HG02870 (cell line): ENCODE results near the gene FATE1.
A peak's percentile ranks its signal among the peaks of the same experiment; 100 is the strongest.
"Not testable (repeated sequence)": the region's sequence is repeated elsewhere in the genome, so short reads cannot be mapped to it uniquely, and the experiment has no call there.

Experiments used
- ATAC-seq: cut with Tn5 transposase; IDR thresholded peaks from one replicate; pipeline ENCODE4 v1.9.1; 2021; ENCODE audit warnings: mild to moderate bottlenecking, moderate library complexity; ENCODE audit not compliant: unreplicated experiment

FATE1 gene

GRCh38 chrX:151715752-151716151, at the start of gene FATE1:
Gene FATE1, plus strand, starts transcription at chrX:151716035. Its CDS starts 85 bp downstream, at chrX:151716120.
- ATAC-seq: no peak

DNA sequence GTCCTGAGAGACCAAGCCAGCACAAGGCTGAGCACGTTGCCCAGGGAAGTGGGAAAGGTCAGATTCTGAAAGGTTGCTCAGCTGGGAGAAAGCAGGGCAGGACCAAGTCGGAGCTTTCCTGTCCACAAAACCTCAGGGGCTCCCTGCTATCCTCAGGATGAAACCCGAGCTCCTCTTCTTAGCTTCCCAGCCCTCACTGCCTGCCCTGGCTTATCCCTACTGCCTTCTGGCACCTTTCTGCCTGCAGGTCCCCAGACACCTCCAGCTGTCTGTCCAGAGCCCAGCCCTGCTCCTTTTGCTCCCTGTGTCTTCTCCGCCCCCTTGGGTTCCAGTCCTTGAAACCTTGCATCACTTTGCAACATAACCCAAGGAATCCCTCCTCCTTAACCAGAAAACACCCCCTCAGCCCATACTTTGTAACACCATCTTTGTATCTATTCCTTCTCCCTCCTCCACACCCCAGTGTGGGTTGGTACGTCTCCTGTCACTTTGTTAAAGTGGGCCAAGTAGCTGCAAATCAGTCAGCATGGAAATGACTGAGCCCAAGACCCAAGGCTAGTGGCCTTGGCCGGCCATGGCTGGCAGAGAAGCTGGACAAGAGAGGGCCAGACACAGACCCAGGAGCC, 40.6 kb upstream of the FATE1 start:
- ATAC-seq: no peak

DNA sequence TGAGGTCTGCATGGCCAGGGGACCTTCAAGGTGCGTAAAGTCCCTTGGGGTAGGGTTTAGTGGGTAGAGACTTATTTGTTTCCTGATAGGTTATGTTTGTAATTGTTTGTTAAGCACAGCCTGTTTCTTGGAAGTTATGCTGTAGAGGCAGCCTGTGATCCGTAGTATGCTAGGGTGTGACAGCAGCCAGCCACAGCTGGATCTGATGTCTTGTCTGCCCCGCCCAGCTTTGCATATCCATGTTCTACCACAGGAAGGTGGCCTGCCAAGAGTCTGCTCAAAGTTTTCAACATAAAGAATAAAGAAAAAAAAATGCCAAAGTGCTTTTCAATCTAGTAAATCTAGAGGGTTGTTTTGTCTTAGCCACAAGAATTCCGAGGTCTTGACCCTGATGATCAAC, 39.6 kb upstream of the FATE1 start:
- no peak for ATAC-seq

DNA sequence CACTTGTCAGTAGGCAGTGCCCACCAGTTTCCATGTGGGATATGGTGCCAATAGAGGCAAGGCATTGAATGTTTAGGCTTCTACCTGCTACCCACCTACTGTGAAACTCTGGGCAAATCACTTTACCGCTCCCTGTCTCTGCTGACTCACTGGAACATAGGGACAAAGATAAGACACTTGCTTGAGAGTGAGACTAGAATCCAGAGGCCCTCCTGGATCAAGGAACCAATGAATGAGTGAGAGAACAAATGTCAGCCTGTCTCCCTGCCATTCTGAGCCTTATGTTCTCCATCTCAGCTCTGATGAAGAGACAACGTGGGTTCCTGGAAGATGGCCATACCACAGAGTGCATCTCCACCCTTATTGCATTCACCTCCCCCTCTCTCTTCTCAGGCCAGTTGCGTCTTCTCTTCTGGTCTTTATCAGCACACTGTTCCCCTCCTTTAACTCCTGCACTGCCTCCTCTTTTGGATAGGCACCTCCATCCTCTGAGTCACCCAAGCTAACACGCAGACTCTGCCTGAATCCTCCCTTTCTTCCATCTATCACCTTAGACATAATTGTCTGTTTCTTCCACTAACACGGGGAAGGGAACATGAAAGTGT, 35.9 kb upstream of the FATE1 start:
- ATAC-seq: no peak

GRCh38 chrX:151680805-151681204, 35.0 kb upstream of the FATE1 start:
- peak; percentile 90 for ATAC-seq

DNA sequence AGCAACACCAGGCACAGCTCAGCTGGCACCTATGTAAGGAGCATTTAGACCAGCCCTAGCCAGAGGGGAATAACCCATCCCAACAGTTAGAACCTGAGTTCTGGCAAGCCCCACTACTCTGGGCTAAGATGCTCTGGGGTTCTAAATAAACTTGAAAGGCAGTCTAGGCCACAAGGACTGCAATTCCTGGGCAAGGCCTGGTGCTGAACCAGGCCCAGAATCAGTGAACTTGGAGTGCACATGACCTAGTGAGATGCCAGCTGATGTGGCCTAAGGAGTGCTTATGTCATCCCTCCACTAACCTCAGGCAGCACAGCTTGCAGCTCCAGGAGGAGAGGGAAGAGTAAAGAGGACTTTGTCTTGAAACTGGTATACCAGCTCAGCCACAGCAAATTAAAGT, 28.2 kb upstream of the FATE1 start:
- no peak for ATAC-seq

GRCh38 chrX:151688695-151689094, 27.1 kb upstream of the FATE1 start:
- ATAC-seq: no peak

- ATAC-seq: no peak
Measured at GRCh38 chrX:151692825-151693224, 23.0 kb upstream of the FATE1 start.

DNA sequence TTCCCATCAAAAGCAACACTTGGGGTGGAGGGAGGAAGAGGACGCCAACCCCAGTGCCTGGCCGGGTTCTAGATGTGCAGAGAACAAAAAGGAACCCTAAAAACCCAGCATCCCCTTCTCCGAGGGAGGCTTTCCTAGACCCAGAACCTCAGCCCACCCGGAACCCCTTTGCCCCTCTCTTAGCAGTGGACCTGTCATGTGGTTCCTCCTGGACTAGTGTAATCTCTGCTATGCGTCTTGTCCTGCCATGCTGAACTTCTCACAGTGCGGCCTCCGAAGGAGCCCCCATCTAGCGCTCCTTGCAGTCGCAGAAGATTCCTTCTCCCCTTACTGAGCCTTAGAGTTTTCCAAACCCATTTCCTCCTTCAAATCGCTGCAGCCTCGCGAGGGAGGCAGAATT, 21.7 kb upstream of the FATE1 start:
- no peak for ATAC-seq

DNA sequence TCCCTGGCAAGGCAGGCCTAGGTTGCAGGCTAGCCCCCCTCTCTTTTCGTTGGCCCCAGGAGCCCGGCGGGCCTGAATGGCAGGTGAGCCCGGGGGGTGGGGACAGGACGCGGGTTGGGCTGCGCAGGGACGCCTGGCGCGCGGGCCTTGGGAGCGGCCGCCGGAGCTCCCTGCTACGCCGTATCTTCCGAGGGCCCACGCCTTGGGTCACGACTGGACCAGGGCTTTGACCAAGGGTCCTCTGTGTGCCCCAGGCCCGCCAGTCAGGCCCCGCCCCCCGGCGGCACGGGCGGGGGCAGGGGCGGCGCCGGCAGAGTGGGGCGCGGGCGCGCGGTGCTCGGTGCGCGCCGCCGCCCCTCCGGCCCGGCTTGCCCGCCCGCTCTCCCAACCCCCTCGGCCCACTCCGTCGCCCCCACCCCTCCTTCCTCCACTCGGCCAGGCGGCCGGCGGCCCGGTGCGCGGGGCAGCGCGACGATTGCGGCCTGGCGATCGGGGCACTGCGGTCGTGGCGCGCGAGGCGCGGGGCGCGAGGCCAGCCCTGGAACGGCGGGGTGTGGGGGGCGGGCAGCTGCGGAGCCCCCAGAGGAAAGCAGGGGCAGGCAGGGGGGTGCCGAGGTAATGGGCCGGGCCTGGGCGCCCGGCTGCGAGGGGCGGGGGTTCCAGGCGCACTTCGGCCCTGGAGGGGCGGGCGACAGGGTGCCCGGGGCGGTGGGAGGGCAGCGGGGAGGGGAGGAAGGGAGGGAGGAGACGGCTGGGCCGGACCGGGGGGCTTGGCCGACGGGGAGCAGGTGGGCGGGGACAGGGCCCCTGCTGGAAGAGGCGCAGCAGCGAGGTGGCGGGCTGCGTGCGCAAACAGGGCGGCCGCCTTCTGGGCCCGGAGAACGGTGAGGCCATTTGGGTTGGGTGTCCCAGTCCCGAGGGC, 20.9 kb upstream of the FATE1 start, which contains the start of gene PRRG3:
PRRG3 (plus strand) TSS at position 798 of the 922 bp plus-strand sequence. CDS start 3,357 bp downstream, outside the sequence.
- no peak for ATAC-seq

DNA sequence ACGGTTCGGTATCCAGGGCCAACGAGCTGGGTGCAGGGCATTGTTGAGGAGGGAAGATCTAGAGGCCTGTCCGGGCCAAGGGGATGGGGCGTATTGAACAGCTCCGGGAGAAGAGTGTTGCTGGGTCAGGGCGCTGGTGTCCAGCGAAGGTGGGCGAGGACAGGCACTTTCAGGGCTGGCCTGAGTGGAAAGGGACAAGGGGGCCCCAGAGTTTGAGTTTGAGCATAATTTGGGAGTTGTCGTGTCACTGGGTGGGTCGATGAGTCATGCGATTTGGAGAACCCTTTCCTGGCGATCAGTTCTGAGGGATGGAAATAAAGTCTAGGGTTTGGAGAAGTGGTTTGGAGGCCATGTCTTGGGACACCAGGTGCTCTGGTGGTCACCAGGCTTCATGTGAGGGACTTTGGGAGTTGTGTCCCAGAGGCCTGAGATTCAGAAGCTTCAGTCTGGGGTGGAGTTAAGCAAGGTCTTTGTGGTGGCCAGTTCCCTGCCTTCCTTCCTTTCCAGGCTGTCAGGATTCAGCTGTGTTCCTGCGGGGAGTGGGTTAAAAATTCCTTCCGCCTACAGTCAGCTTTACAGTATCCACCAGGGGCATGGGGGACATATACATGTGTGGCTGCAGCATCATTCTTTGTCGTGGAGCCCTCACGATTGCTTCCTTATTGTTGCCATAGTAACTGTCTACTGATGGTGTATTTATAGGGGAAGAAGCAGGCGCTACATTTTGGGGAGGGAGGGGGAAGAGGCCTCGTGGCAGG, 20.1 kb upstream of the FATE1 start:
- ATAC-seq: no peak

- not testable (repeated sequence) for ATAC-seq
Measured at GRCh38 chrX:151697082-151697481, 18.8 kb upstream of the FATE1 start.

DNA sequence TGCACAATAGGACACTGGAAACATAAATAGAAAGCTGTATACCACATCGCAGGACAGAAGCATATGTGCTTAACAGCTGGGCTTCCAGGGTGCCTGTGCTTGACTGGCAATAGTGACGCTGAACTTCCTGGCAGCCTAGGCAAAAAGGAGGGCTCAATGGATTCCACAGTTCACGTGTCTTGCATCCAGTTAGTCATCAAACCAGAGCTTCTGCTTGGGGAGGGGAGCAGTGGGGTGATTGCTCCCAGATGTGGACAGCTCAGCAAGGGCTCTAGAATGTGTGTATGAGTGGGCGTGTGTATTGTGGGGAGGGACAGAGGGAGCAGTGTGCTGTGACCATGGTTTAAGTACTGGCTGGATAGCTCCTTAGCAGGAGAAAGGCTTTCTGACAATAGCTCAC, 18.3 kb upstream of the FATE1 start:
- ATAC-seq: no peak

DNA sequence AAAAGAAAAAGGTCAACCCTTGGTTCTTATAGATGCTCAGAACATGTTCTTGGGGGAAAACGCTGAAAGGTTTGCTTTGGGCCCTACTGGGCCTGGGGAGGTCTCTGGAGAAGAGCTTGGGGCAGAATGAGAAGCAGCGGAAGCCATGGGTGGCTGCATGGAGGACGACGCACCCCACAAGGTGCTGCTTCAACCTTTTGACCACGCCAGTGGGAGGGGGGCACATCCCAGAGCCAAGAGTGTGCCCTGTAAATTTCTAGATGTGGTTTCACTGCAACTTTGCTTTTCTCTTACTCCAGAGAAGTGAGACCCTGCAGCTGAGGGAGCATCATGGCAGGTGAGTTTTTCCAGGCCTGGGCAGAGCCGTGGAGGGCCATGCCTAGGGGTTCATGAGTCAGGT, 17.4 kb upstream of the FATE1 start:
- no peak for ATAC-seq

GRCh38 chrX:151699746-151700145, 16.1 kb upstream of the FATE1 start:
- no peak for ATAC-seq

- ATAC-seq: no peak
Measured at GRCh38 chrX:151700581-151700980, 15.3 kb upstream of the FATE1 start.

DNA sequence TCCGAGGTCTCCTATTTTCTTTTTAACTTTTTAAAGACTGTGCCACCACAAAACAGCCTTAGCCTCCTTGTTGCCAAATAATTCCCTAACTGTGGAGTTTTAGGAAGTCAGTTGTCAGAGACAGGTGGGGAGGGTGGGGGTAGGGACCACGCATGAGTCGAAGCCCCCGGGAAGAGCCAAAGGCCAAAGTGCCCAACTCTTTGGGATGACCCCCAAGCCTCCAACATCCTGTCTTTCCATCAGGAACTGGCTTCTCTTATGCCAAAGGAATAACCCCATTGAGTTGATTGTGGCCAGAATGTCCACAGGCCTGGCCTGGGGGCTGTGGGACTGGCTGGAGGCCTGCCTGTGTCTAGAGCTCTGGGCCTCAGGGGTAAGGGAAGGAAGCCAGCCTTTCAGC, 14.8 kb upstream of the FATE1 start:
- no peak for ATAC-seq

DNA sequence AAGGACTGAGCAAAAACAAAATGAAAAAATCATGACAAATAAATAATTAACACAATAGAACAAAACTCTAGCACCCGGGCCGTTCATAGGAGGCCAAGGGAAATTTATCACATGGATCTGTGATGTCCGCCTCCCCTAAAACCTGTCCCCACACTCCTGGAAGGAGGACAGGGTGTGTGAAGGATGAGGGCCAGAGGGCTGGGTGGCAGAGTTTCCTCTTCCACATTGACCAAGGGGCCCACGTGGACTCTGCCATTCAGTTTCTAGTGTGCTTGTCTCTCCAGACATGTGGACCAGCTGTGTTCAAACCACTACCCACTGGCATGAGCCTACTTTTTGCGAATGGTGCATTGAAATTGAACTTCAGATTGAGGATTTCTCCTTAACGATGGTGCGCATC, 14.3 kb upstream of the FATE1 start:
- no peak for ATAC-seq

- no peak for ATAC-seq
Measured at GRCh38 chrX:151702026-151702714, 13.7 kb upstream of the FATE1 start.

- ATAC-seq: no peak
Measured at GRCh38 chrX:151702741-151703340, 13.0 kb upstream of the FATE1 start.
